ENCODE results near the gene B4GALT5.
"Not testable (repeated sequence)": the region's sequence is repeated elsewhere in the genome, so short reads cannot be mapped to it uniquely, and the experiment has no call there.

The B4GALT5 gene

DNA sequence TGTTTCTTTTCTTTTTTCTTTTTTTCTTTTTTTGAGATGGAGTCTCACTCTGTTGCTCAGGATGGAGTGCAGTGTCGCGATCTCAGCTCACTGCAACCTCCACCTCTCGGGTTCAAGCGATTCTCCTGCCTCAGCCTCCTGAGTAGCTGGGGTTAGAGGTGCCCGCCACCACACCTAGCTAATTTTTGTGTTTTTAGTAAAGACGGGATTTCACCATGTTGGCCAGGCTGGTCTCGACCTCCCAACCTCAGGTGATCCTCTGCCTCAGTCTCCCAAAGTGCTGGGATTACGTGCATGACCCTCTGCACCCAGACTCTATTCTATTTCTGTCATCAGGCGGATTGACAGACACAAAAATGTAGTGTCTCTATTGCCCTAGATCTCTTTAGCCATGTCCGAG lies 88.7 kb downstream of the B4GALT5 start:
- H3K9me3 ChIP-seq (ENCODE audit: control insufficient read depth, low read length); H3K4me3 ChIP-seq (ENCODE audit: low read length); H3K36me3 ChIP-seq (ENCODE audit: control insufficient read depth, insufficient read depth, low read length); H3K27me3 ChIP-seq (ENCODE audit: control insufficient read depth, insufficient read depth, low read length); H3K9ac ChIP-seq (ENCODE audit: low read length): not testable (repeated sequence)
- H3K4me1 ChIP-seq (ENCODE audit: control insufficient read depth, insufficient read depth, low read length) = peaks cover 10% of the 10 kb centered on the region

DNA sequence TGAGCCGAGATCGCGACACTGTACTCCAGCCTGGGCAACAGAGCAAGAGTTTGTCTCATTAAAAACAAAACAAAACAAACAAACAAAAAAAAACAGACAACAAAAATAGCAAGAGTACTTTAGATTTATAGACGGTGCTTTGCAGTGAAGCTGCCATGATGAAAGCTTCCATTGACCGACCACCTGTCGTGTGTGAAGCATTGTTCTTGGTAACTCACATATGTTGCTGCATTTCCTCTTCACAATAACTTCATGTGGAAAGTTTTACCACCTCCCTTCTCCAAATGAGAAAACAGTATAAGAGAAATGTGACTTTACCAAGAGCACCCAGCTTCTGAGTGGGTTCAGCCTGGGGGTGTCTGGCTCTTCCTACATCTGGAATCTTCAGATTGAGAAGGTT lies 89.4 kb downstream of the B4GALT5 start:
- no peak overlapping the region for H3K9ac ChIP-seq (ENCODE audit: low read length)
- no peak overlapping the region for H3K4me3 ChIP-seq (ENCODE audit: low read length)
- H3K36me3 ChIP-seq (ENCODE audit: control insufficient read depth, insufficient read depth, low read length) = no peaks in the 10 kb centered on the region
- peaks cover 10% of the 10 kb centered on the region for H3K4me1 ChIP-seq (ENCODE audit: control insufficient read depth, insufficient read depth, low read length)
- H3K27me3 ChIP-seq (ENCODE audit: control insufficient read depth, insufficient read depth, low read length) = no peaks in the 10 kb centered on the region
- no peaks in the 10 kb centered on the region for H3K9me3 ChIP-seq (ENCODE audit: control insufficient read depth, low read length)

DNA sequence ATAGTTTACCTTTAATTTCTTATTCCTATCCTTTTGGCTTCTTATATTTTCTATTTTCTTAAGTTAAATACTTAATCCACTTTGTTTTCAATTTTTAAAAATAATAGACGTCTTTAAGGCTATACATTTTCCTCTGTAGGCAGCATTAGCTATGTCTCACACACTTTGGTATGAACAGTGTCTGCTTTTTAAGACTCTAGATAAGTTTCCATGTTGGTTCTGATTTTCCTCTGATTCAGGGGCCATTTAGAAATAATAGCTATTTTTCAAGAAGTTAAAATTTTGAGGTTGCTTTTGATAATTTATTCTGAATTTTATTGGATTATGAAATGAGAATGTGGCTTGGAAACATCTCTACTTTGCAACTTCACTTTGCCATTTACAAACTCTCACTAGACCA lies 91.4 kb downstream of the B4GALT5 start:
- Histone ChIP-seq H3K4me1 (ENCODE audit: control insufficient read depth, insufficient read depth, low read length) (peaks cover 8% of the 10 kb centered on the region), H3K4me3 (ENCODE audit: low read length) (no peak overlapping the region), H3K9me3 (ENCODE audit: control insufficient read depth, low read length) (no peaks in the 10 kb centered on the region)

GRCh38 chr20:49620364-49621240 lies 93.1 kb downstream of the B4GALT5 start:
- Histone ChIP-seq H3K27me3 (ENCODE audit: control insufficient read depth, insufficient read depth, low read length) (no peaks in the 10 kb centered on the region), H3K4me3 (ENCODE audit: low read length) (no peak overlapping the region), H3K4me1 (ENCODE audit: control insufficient read depth, insufficient read depth, low read length) (peaks cover 17% of the 10 kb centered on the region), H3K9me3 (ENCODE audit: control insufficient read depth, low read length) (no peaks in the 10 kb centered on the region), H3K36me3 (ENCODE audit: control insufficient read depth, insufficient read depth, low read length) (no peaks in the 10 kb centered on the region), H3K9ac (ENCODE audit: low read length) (no peak overlapping the region)

More for the DNA sequence above, 91.4 kb downstream of the B4GALT5 start:
- H3K36me3 ChIP-seq (ENCODE audit: control insufficient read depth, insufficient read depth, low read length) = no peaks in the 10 kb centered on the region
- H3K27me3 ChIP-seq (ENCODE audit: control insufficient read depth, insufficient read depth, low read length) = no peaks in the 10 kb centered on the region
- H3K9ac ChIP-seq (ENCODE audit: low read length) = no peak overlapping the region

GRCh38 chr20:49619113-49620048 lies 94.3 kb downstream of the B4GALT5 start:
- H3K4me3 ChIP-seq (ENCODE audit: low read length) = no peak overlapping the region
- H3K36me3 ChIP-seq (ENCODE audit: control insufficient read depth, insufficient read depth, low read length) = no peaks in the 10 kb centered on the region
- H3K9me3 ChIP-seq (ENCODE audit: control insufficient read depth, low read length) = no peaks in the 10 kb centered on the region
- H3K4me1 ChIP-seq (ENCODE audit: control insufficient read depth, insufficient read depth, low read length) = peaks cover 29% of the 10 kb centered on the region
- no peak overlapping the region for H3K9ac ChIP-seq (ENCODE audit: low read length)
- no peaks in the 10 kb centered on the region for H3K27me3 ChIP-seq (ENCODE audit: control insufficient read depth, insufficient read depth, low read length)

- H3K4me1 ChIP-seq (ENCODE audit: control insufficient read depth, insufficient read depth, low read length) = peaks cover 30% of the 10 kb centered on the region
- H3K9me3 ChIP-seq (ENCODE audit: control insufficient read depth, low read length) = no peaks in the 10 kb centered on the region
- no peaks in the 10 kb centered on the region for H3K36me3 ChIP-seq (ENCODE audit: control insufficient read depth, insufficient read depth, low read length)
- H3K27me3 ChIP-seq (ENCODE audit: control insufficient read depth, insufficient read depth, low read length) = no peaks in the 10 kb centered on the region
- H3K9ac ChIP-seq (ENCODE audit: low read length) = no peak overlapping the region
- H3K4me3 ChIP-seq (ENCODE audit: low read length) = no peak overlapping the region
Measured at GRCh38 chr20:49618289-49618688, 95.4 kb downstream of the B4GALT5 start.

- not testable (repeated sequence) for H3K4me3 ChIP-seq (ENCODE audit: low read length); H3K36me3 ChIP-seq (ENCODE audit: control insufficient read depth, insufficient read depth, low read length); H3K9ac ChIP-seq (ENCODE audit: low read length); H3K27me3 ChIP-seq (ENCODE audit: control insufficient read depth, insufficient read depth, low read length); H3K9me3 ChIP-seq (ENCODE audit: control insufficient read depth, low read length)
- H3K4me1 ChIP-seq (ENCODE audit: control insufficient read depth, insufficient read depth, low read length) = peaks cover 38% of the 10 kb centered on the region
Measured at GRCh38 chr20:49617394-49617793, 96.3 kb downstream of the B4GALT5 start.

DNA sequence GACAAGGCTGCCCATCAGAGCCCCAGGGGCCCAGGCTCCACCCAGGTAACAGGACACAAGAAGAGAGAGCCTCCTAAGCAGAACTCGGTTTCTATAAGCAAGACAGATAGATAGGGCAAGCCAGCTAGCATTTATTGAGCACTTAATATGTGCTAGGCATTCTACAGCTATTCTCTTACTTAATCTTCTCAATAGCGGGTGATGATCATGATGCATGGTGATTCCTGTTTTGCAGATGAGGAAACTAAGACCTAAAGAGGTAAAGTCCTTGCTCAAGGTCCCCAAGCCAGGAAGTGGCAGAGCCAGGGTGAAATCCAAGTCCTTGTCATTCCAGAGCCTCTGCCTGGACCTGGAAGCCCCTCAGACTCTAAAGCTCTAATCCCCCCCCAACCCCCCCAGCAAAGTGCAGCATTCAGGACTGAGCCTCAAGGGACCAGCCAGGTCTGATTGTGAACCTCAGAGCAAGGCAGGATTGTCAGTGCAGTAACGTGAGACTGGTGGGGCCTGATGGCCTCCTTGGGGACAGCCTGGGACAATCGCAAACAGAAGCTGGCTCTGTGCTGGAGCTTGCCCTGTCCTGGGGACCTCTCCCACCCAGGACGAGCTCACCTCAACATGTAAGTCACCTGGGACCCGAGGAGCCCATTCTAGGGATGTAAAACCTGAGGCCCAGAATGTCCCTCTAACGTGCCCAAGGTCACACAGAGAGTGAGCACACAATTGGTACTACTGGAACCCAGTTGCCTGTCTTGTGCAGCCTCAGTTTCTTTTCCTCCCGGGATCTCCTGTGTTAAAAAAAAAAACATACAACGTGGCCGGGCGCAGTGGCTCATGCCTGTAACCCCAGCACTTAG lies 97.3 kb downstream of the B4GALT5 start:
- no peak overlapping the region for H3K9ac ChIP-seq (ENCODE audit: low read length)
- H3K9me3 ChIP-seq (ENCODE audit: control insufficient read depth, low read length) = no peaks in the 10 kb centered on the region
- no peaks in the 10 kb centered on the region for H3K36me3 ChIP-seq (ENCODE audit: control insufficient read depth, insufficient read depth, low read length)
- H3K4me3 ChIP-seq (ENCODE audit: low read length) = no peak overlapping the region
- H3K4me1 ChIP-seq (ENCODE audit: control insufficient read depth, insufficient read depth, low read length) = peaks cover 48% of the 10 kb centered on the region
- H3K27me3 ChIP-seq (ENCODE audit: control insufficient read depth, insufficient read depth, low read length) = no peaks in the 10 kb centered on the region

GRCh38 chr20:49615401-49616153 lies 98.1 kb downstream of the B4GALT5 start:
- no peaks in the 10 kb centered on the region for H3K27me3 ChIP-seq (ENCODE audit: control insufficient read depth, insufficient read depth, low read length)
- peaks cover 56% of the 10 kb centered on the region for H3K4me1 ChIP-seq (ENCODE audit: control insufficient read depth, insufficient read depth, low read length)
- no peak overlapping the region for H3K4me3 ChIP-seq (ENCODE audit: low read length)
- H3K9me3 ChIP-seq (ENCODE audit: control insufficient read depth, low read length) = no peaks in the 10 kb centered on the region
- no peaks in the 10 kb centered on the region for H3K36me3 ChIP-seq (ENCODE audit: control insufficient read depth, insufficient read depth, low read length)
- H3K9ac ChIP-seq (ENCODE audit: low read length) = no peak overlapping the region

DNA sequence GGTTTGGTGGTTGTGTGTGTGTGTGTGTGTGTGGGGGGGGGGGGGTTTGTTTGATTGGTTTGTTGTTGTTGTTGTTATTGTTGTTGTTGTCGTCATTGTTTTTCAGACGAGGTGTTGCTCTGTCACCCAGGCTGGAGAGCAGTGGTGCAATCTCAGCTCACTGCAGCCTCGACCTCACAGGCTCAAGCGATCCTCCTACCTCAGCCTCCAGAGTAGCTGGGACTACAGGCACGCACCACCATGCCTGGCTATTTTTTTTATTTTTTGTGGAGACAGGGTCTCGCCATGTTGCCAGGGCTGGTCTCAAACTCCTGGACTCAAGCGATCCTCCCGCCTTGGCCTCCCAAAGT lies 98.7 kb downstream of the B4GALT5 start:
- not testable (repeated sequence) for H3K9ac ChIP-seq (ENCODE audit: low read length); H3K36me3 ChIP-seq (ENCODE audit: control insufficient read depth, insufficient read depth, low read length); H3K4me3 ChIP-seq (ENCODE audit: low read length); H3K27me3 ChIP-seq (ENCODE audit: control insufficient read depth, insufficient read depth, low read length); H3K9me3 ChIP-seq (ENCODE audit: control insufficient read depth, low read length)
- H3K4me1 ChIP-seq (ENCODE audit: control insufficient read depth, insufficient read depth, low read length) = peaks cover 57% of the 10 kb centered on the region

DNA sequence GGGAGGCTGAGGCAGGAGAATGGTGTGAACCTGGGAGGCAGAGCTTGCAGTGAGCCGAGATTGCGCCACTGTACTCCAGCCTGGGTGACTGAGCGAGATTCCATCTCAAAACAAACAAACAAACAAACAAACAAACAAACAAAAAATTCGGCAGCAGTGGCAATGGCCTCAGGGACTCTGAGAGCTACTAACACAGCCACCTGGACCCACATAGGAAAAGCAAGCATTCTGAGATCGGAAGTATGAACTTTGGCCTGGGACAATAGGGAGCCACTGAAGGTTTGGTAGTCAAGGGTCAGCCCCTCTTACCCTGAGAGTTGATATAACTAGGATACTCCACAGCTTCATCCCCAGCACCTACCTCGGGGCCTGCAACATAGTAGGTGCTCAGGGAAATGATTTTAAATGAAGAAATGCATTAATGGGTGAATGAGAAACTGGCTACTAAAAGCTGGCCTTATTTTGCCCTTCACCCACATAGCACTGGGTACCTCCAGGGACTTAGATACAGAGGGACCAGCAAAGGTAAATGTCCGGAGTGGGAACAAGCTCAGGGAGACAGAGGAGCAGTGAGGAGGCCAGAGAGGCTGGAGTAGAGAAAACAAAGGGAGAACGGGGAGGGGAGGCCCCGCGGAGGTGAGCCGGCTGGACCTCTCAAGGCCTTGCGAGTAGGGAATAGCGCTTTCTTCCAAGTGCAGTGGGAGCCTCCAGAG lies 99.2 kb downstream of the B4GALT5 start:
- no peaks in the 10 kb centered on the region for H3K36me3 ChIP-seq (ENCODE audit: control insufficient read depth, insufficient read depth, low read length)
- no peak overlapping the region for H3K9ac ChIP-seq (ENCODE audit: low read length)
- peaks cover 57% of the 10 kb centered on the region for H3K4me1 ChIP-seq (ENCODE audit: control insufficient read depth, insufficient read depth, low read length)
- no peaks in the 10 kb centered on the region for H3K9me3 ChIP-seq (ENCODE audit: control insufficient read depth, low read length)
- H3K4me3 ChIP-seq (ENCODE audit: low read length) = no peak overlapping the region
- no peaks in the 10 kb centered on the region for H3K27me3 ChIP-seq (ENCODE audit: control insufficient read depth, insufficient read depth, low read length)
